ENCODE data around the gene JMJD6. TPM values are rescaled to one million over a fixed set of nuclear protein-coding genes. Genes with fewer than 3 reads are reported as not detected.
A peak's percentile ranks its signal among the peaks of the same experiment; 100 is the strongest.

The JMJD6 gene
- total RNA-seq, 1 experiment from 2014 or later, result 60.0 TPM

GRCh38 chr17:76734080-76734840 lies 7.9 kb upstream of the JMJD6 start:
- ATAC-seq, result no peak
- Histone ChIP-seq H3K4me1 (ENCODE audit: control insufficient read depth, insufficient read depth, low read length) (peaks cover 32% of the 10 kb centered on the region), H3K27me3 (ENCODE audit: control insufficient read depth, insufficient read depth, low read length) (no peaks in the 10 kb centered on the region), H3K9me3 (ENCODE audit: control insufficient read depth, insufficient read depth, low read depth, low read length) (no peaks in the 10 kb centered on the region), H3K36me3 (ENCODE audit: control insufficient read depth, insufficient read depth, low read length) (peaks cover 42% of the 10 kb centered on the region), H3K27ac (ENCODE audit: low read length) (peak overlapping the region; percentile 98), H3K4me3 (ENCODE audit: low read depth in 2 of 2, low read length in 2 of 2) (peak overlapping the region; percentile 96 to 97)
- intact Hi-C loops (cut with micrococcal nuclease; ENCODE audit: unreplicated experiment) (no loop called here), in situ Hi-C loops (cut with HindIII; ENCODE audit: low pct_unique_long_range_greater_than_20kb, low sequenced_read_pairs) (no loop called here)
- peak; percentile 52; the same call in 1 of the 2 replicates for TF ChIP-seq POLR2AphosphoS5 (IDR thresholded peaks at IDR 0.05; ENCODE audit: low read depth, low read length)
- no peak for TF ChIP-seq REST (IDR thresholded peaks at IDR 0.05; ENCODE audit: insufficient read depth in 1 of 2, low read depth in 2 of 2, low read length in 1 of 2)
- CTCF ChIA-PET, result no interaction called here
- BruUV-seq (replicated peaks), result no TSS peak
- POLR2A ChIA-PET, result interaction anchor here (0.5 to 0.8 kb wide), 2 partner anchors 265 to 1314 kb away, joined by 9 to 18 read pairs; no protein-coding TSS in a partner anchor
- no peak for DNase-seq (ENCODE audit: low read depth, low spot score)

- no peak for DNase-seq (ENCODE audit: low read depth, low spot score)
- no TSS peak for BruUV-seq (replicated peaks)
- CTCF ChIA-PET, result no interaction called here
- intact Hi-C loops (cut with micrococcal nuclease; ENCODE audit: unreplicated experiment), result no loop called here
- in situ Hi-C loops (cut with HindIII; ENCODE audit: low pct_unique_long_range_greater_than_20kb, low sequenced_read_pairs), result no loop called here
- TF ChIP-seq REST (IDR thresholded peaks at IDR 0.05; ENCODE audit: insufficient read depth in 1 of 2, low read depth in 2 of 2, low read length in 1 of 2) (no peak), POLR2AphosphoS5 (IDR thresholded peaks at IDR 0.05; ENCODE audit: low read depth, low read length) (no peak; the same call in 1 of the 2 replicates), CTCF (IDR thresholded peaks at IDR 0.05) (no peak), SIN3A (IDR thresholded peaks at IDR 0.05; ENCODE audit: borderline replicate concordance, insufficient read depth, low read depth, low read length) (no peak), TCF7L2 (IDR thresholded peaks at IDR 0.05; ENCODE audit: low read depth, low read length) (no peak)
- H3K36me3 ChIP-seq (ENCODE audit: control insufficient read depth, insufficient read depth, low read length), result peaks cover 42% of the 10 kb centered on the region
- POLR2A ChIA-PET, result interaction anchor here (0.6 to 0.7 kb wide), 2 partner anchors 22 to 370 kb away, joined by 4 read pairs; no protein-coding TSS in a partner anchor
- no peaks in the 10 kb centered on the region for H3K27me3 ChIP-seq (ENCODE audit: control insufficient read depth, insufficient read depth, low read length)
- H3K4me1 ChIP-seq (ENCODE audit: control insufficient read depth, insufficient read depth, low read length), result peaks cover 25% of the 10 kb centered on the region
- ATAC-seq, result no peak
- peak overlapping the region; percentile 7 to 96 for H3K4me3 ChIP-seq (ENCODE audit: low read depth in 2 of 2, low read length in 2 of 2)
- peak overlapping the region; percentile 98 for H3K27ac ChIP-seq (ENCODE audit: low read length)
- H3K9me3 ChIP-seq (ENCODE audit: control insufficient read depth, insufficient read depth, low read depth, low read length), result no peaks in the 10 kb centered on the region
Observed at GRCh38 chr17:76733618-76733957, 7.2 kb upstream of the JMJD6 start.
